SK-N-SH (cell line): ENCODE results near the gene OSBPL9. TPM values are rescaled to one million over a fixed set of nuclear protein-coding genes. Genes with fewer than 3 reads are reported as not detected.

Experiments
- CTCF ChIA-PET: fragments of 300-600, 350-600 bp; formaldehyde crosslinking; extraction: SDS; loops from one replicate; lab custom pipeline; 2021; lab: Yijun Ruan, JAX
- POLR2A ChIA-PET: fragments of 350-600 bp; sonication (Branson Sonifier 250); formaldehyde crosslinking; extraction: SDS; loops from one replicate; lab custom pipeline; 2020; ENCODE audit warnings: antibody characterized with exemption, inconsistent platforms; lab: Yijun Ruan, JAX
- DNase-seq: peaks from one replicate; pipeline ENCODE4 v3.0.0; 2012
- H2AFZ ChIP-seq: fragments of 200-600 bp; sonication (generic); 2 replicates; pipeline ENCODE4 v1.8.1; 2016; ENCODE audit warnings: antibody characterized with exemption, mild to moderate bottlenecking, low read depth
- H3F3A ChIP-seq: fragments of 200-600 bp; sonication (generic); replicated peaks from 2 replicates; pipeline ENCODE3; 2016; ENCODE audit warnings: antibody characterized with exemption, mild to moderate bottlenecking; ENCODE audit not compliant: insufficient read depth
- H3K27ac ChIP-seq, 2 experiments: fragments of 200-500 bp in 1 of 2; fragments of 200-600 bp in 1 of 2; sonication (Bioruptor generic) in 1 of 2; sonication (generic), shearing (Covaris generic) in 1 of 2; 2 replicates each; pipeline versions ENCODE4 v1.5.1 to v1.6.1; 2014 to 2016; ENCODE audit warnings: low read depth in 2 of 2, inconsistent platforms in 1 of 2, low read length in 1 of 2, mild to moderate bottlenecking in 1 of 2, mixed read lengths in 1 of 2
- H3K27me3 ChIP-seq: fragments of 200-600 bp; sonication (generic), shearing (Covaris generic); 2 replicates; pipeline ENCODE4 v1.6.1; 2016; ENCODE audit warnings: mixed run types; ENCODE audit not compliant: insufficient read depth
- H3K36me3 ChIP-seq, 2 experiments: fragments of 200-500 bp in 1 of 2; fragments of 200-600 bp in 1 of 2; sonication (Bioruptor generic) in 1 of 2; sonication (generic) in 1 of 2; replicated peaks in 1 of 2; 2 replicates each; pipeline versions ENCODE3 to v1.5.1; 2014 to 2016; ENCODE audit warnings: low read length in 1 of 2, mild to moderate bottlenecking in 1 of 2; ENCODE audit not compliant: insufficient read depth in 2 of 2, control insufficient read depth in 1 of 2
- H3K4me1 ChIP-seq, 2 experiments: fragments of 200-500 bp in 1 of 2; fragments of 200-600 bp in 1 of 2; sonication (Bioruptor generic) in 1 of 2; sonication (generic), shearing (Covaris generic) in 1 of 2; 2 replicates each; pipeline versions ENCODE4 v1.5.1 to v1.6.1; 2014 to 2016; ENCODE audit warnings: low read depth in 1 of 2, low read length in 1 of 2, mixed run types in 1 of 2; ENCODE audit not compliant: insufficient read depth in 2 of 2, control insufficient read depth in 1 of 2
- H3K4me2 ChIP-seq: fragments of 200-600 bp; sonication (generic), shearing (Covaris generic); 2 replicates; pipeline ENCODE4 v1.6.1; 2017; ENCODE audit warnings: mixed run types
- H3K4me3 ChIP-seq, 2 experiments: fragments of 200-500 bp in 1 of 2; fragments of 200-600 bp in 1 of 2; sonication (Bioruptor generic) in 1 of 2; sonication (generic), shearing (Covaris generic) in 1 of 2; 2 replicates each; pipeline versions ENCODE4 v1.5.1 to v1.8.1; 2014 to 2016; ENCODE audit warnings: low read depth in 2 of 2, inconsistent platforms in 1 of 2, low read length in 1 of 2, mild to moderate bottlenecking in 1 of 2, mixed read lengths in 1 of 2, moderate library complexity in 1 of 2
- H3K79me2 ChIP-seq: fragments of 200-600 bp; sonication (generic); 2 replicates; pipeline ENCODE4 v1.8.1; 2017; ENCODE audit warnings: mild to moderate bottlenecking; ENCODE audit not compliant: insufficient read depth
- H3K9ac ChIP-seq: fragments of 200-600 bp; sonication (generic); 2 replicates; pipeline ENCODE4 v1.6.1; 2017; ENCODE audit warnings: mixed run types
- H3K9me2 ChIP-seq: fragments of 200-600 bp; sonication (generic); 2 replicates; pipeline ENCODE4 v1.6.1; 2017; ENCODE audit warnings: mixed run types
- H3K9me3 ChIP-seq: fragments of 200-600 bp; sonication (generic); 2 replicates; pipeline ENCODE4 v1.6.1; 2017; ENCODE audit warnings: mixed run types, mild to moderate bottlenecking, moderate library complexity
- H4K20me1 ChIP-seq: fragments of 200-600 bp; sonication (generic); 2 replicates; pipeline ENCODE4 v1.6.1; 2017; ENCODE audit warnings: mild to moderate bottlenecking, mixed run types; ENCODE audit not compliant: insufficient read depth
- ELF1 ChIP-seq: IDR thresholded peaks from 2 replicates; pipeline ENCODE4 v1.4.0; 2012
- FOSL2 ChIP-seq: IDR thresholded peaks from 2 replicates; pipeline ENCODE4 v1.4.0; 2012; ENCODE audit warnings: low read depth, mild to moderate bottlenecking, moderate library complexity, borderline replicate concordance
- FOXM1 ChIP-seq: IDR thresholded peaks from 2 replicates; pipeline ENCODE4 v1.4.0; 2012; ENCODE audit warnings: low read depth, mild to moderate bottlenecking
- MXI1 ChIP-seq: IDR thresholded peaks from 2 replicates; pipeline ENCODE4 v1.6.1; 2012; ENCODE audit warnings: mild to moderate bottlenecking, low read depth, low read length, improper control_type of control experiment
- PBX3 ChIP-seq: IDR thresholded peaks from 2 replicates; pipeline ENCODE4; 2012
- POLR2AphosphoS5 ChIP-seq: IDR thresholded peaks from 2 replicates; pipeline ENCODE4 v1.6.1; 2012; ENCODE audit warnings: low read depth, low read length
- SMC3 ChIP-seq: IDR thresholded peaks from 2 replicates; pipeline ENCODE4 v1.6.1; 2012; ENCODE audit warnings: low read depth, low read length, improper control_type of control experiment
- TAF1 ChIP-seq: IDR thresholded peaks from 2 replicates; pipeline ENCODE4 v1.6.1; 2012; ENCODE audit warnings: low read depth, mild to moderate bottlenecking, low read length, moderate library complexity, borderline replicate concordance
- USF1 ChIP-seq: IDR thresholded peaks from 2 replicates; pipeline ENCODE4 v1.4.0; 2012; ENCODE audit warnings: low read depth, borderline replicate concordance
- YY1 ChIP-seq: IDR thresholded peaks from 2 replicates; pipeline ENCODE4 v1.4.0; 2012; ENCODE audit warnings: low read depth, mild to moderate bottlenecking
- WGBS: methylation state at CpG from one replicate; pipeline ENCODE4 v1.1.6; 2017; ENCODE audit warnings: low lambda C conversion rate; 5-methylcytosine and 5-hydroxymethylcytosine counted together
- polyA plus RNA-seq, 3 experiments: library from polyadenylated mRNA; depleted of rRNA; stranded (reverse); fragments of >200 nt; gene quantifications; 2 replicates each; pipeline ENCODE4 v1.2.3, GENCODE V29; 2012

OSBPL9 gene
- polyA plus RNA-seq, 1 of the 3 experiments (the other 2 are of a cell fraction), result 43.9 TPM

GRCh38 chr1:51615780-51616291 lies 1.1 kb upstream of the OSBPL9 start (continued):
- TF ChIP-seq FOSL2, result no peak
- TF ChIP-seq TAF1, result no peak

GRCh38 chr1:51616490-51616889 lies 402 bp upstream of the OSBPL9 start:
- Histone ChIP-seq H3K27ac (no peak overlapping the region; a peak in 2 of 4 replicates), H3F3A (peaks cover 6% of the 10 kb centered on the region), H3K9me3 (no peaks in the 10 kb centered on the region), H3K36me3 (no peaks in the 10 kb centered on the region), H3K4me3 (peak overlapping the region in 1 of 2 experiments; percentile 78; a peak in 2 of 4 replicates), H3K4me2 (no peak overlapping the region; the same call in 1 of the 2 replicates), H3K27me3 (no peaks in the 10 kb centered on the region), H4K20me1 (no peaks in the 10 kb centered on the region), H2AFZ (peak overlapping the region; percentile 61), H3K4me1 (peaks cover 4 to 11% of the 10 kb centered on the region in 2 experiments), H3K9me2 (no peaks in the 10 kb centered on the region), H3K9ac (no peak overlapping the region), H3K79me2 (peaks cover 45% of the 10 kb centered on the region)
- POLR2A ChIA-PET, result no interaction called here
- WGBS, result 74% methylated on average over 4 of the region's 4 CpGs
- CTCF ChIA-PET, result no interaction called here
- no peak for TF ChIP-seq YY1
- TF ChIP-seq PBX3, result no peak
- TF ChIP-seq MXI1, result no peak
- no peak for TF ChIP-seq USF1
- TF ChIP-seq POLR2AphosphoS5, result no peak
- no peak for TF ChIP-seq FOXM1
- no peak for TF ChIP-seq SMC3
- no peak for DNase-seq

- TF ChIP-seq ELF1, result no peak
- Histone ChIP-seq H3K36me3 (no peaks in the 10 kb centered on the region), H2AFZ (no peak overlapping the region), H3K79me2 (peaks cover 66% of the 10 kb centered on the region), H3K27ac (no peak overlapping the region), H4K20me1 (peaks cover 8% of the 10 kb centered on the region; the same call in 1 of the 2 replicates), H3F3A (peaks cover 6% of the 10 kb centered on the region), H3K4me1 (peaks cover 9 to 25% of the 10 kb centered on the region in 2 experiments), H3K4me2 (peak overlapping the region; percentile 91), H3K9me3 (no peaks in the 10 kb centered on the region), H3K27me3 (no peaks in the 10 kb centered on the region), H3K9ac (no peak overlapping the region), H3K4me3 (no peak overlapping the region; a peak in 1 of 4 replicates), H3K9me2 (no peaks in the 10 kb centered on the region)
- ChIA-PET POLR2A (no interaction called here), CTCF (interaction anchor here (1.5 kb wide), 1 partner anchor 9 kb away, joined by 6 read pairs; no protein-coding TSS in a partner anchor)
- 95% methylated on average over 1 of the region's 1 CpG for WGBS
- no peak for DNase-seq
Observed at GRCh38 chr1:51618715-51619114, 1.8 kb downstream of the OSBPL9 start.
